NCI-H2171 treated with DMSO at 0.1 percent for 48 hours (cell line): Measurements from ENCODE around the gene FSTL5.

ENCODE experiments used
- DNase-seq: peaks from one replicate; lab custom pipeline; 2025; lab: John Stamatoyannopoulos, UW

FSTL5 gene

DNA sequence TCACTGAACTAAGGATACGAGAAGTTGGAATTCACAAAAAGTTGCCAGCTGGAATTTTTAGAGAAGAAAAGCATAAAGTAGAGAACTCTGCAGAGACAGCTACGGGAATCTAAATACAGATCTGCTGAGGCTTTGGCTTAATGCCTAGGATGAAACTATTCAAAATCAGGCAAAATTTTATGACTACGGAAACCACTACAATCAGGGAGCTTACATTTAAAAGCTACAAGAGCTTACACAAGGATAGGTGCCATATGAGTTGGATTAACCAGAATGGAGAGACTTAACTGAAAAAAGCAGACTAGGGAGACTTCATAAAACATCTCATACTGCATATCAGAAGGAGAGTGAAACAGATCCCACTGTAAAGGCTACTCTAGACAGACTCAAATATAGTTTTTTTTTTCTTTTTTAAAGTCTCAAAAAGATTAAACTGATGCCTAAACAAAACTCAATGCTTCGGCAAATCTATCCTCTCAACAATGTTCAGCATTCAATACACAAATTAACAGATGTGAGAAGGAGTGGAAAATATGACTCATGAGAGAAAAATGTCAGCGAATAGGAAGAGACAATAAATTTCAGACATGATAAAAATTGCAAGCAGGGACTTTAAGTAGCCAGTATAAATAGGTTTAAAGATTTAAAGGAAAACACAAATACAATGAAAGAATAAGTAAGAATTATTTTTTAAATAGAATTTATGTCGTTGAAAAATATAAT lies 586.1 kb downstream of the FSTL5 start:
- DNase-seq = no peak

- no peak for DNase-seq
Measured at GRCh38 chr4:161573836-161574235, 590.0 kb downstream of the FSTL5 start.

- no peak for DNase-seq
Measured at GRCh38 chr4:161564230-161564834, 599.5 kb downstream of the FSTL5 start.

DNA sequence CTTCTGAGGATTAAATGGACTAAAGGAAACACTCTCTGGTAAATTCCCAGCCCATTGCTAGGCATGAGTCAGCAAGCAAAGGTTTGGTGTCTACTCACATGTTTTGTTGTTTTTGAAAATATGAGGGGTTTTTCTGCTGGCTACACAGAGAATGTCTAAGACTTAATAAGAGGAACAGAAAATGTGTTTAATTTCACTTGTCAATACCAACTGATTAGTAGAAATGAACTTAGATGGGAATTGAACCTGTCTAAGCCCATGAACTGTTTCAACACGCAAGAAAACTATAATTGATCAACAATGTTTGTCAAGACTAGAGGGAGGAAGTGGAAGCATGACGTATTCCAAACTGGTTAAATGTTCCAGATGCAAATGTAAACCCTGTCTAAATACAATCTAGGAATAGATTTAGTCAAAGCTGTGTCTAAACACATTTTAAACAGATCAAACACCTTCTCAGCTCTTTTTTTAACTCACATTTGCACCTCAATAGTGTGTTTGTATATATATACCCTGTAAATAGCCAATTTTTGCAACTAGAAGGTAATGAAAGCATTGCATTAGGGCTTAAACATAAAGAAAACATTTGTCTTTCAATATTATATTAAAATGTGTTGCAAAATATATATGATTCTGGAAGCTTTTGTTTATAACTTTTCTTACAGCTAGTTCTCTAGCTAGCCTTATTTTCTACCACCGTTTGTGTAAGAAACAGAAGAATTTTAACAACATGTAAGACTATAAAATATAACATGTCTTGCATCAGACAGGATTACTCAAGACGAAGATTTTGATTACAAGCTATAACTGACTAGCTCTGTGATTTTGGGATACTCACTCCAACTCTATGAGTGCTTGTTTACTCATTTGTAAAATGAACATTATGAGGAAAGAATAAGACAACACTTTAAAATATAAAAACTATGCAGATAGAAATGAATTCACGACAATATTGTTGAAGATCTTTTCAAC lies 607.8 kb downstream of the FSTL5 start:
- DNase-seq = no peak

DNA sequence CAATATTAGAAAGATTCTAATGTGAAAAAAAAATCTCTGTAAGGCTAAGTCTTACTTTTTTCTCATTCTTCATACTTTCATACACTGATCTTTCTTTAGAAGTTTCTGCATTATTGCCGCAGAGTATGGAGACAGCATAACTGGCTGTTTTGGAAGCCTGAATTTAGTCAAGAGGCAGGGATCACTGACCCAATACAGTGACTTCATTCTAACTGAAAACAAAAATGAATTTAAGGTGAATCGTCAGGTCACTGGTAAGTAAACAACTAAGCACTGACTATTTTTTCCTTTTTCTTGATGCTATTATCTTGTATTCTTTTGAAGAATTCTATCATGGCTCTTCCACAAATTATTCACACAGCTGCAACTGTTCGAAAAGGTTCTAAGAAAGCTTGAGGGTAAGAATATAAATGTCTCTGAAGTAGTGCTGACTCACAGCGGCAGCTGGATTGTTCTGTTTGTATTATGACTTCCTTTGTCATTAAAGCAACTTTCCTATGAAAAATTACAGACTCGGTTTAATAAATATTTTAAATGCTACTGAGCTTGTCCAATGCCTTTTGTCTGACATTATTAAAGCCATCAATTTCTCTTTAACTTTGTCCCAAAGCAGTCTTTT lies 609.3 kb downstream of the FSTL5 start:
- DNase-seq = no peak

DNA sequence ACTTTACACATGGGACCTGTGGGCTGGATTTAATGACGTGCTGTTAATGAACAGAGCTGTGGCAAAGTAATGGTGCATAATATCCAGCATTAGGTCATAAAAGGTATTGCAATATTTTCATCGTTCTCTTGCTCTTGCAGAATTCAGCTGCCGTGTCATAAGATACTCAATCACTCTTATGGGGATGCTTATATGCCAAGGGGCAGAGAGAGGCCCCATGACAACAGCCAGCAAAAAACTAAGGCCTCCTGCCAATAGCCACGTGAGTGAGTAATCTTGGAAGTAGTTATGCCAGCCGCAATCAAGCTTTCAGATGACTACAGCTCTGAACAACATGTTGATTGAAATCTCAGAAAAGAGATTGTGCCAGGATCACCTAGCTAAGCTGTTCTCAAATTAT lies 616.9 kb downstream of the FSTL5 start:
- no peak for DNase-seq

- DNase-seq = no peak
Measured at GRCh38 chr4:161540265-161540664, 623.5 kb downstream of the FSTL5 start.

DNA sequence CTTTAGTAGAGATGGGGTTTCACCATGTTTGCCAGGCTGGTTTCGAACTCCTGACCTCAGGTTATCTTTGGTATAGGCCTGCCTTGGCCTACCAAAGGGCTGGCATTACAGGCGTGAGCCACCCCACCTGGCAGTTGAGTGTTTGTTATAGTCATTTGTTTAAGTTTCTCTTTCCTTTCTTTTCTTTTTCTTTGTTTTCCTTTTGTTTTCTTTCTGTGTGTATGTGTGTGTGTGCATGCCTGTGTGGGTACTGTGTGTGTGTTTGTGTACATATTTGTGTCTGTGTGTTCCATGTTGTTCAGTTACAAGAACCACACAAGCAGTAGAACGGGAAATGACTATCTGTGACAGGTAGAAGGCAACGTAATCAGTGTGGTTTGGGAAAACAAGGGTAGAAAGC lies 624.9 kb downstream of the FSTL5 start:
- DNase-seq = no peak

- no peak for DNase-seq
Measured at GRCh38 chr4:161530710-161531109, 633.1 kb downstream of the FSTL5 start.

DNA sequence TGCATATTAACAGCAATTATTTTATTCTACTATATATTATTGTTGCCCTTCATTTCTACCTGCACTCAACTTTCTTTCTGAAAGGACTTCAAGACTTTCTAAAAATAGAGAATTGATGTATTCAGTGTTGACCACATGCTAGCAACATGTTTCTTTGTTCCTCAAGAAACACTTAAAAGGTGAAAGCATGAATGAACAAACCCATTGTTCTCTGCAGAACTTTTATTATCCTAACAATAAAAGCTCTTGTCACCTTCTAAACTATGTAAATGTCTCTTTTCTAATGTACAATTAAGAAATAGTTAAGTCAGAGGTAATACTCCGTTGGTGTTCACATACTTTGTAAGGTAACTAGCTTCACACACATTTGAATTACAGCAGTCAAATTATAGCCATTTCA lies 638.7 kb downstream of the FSTL5 start:
- no peak for DNase-seq

DNA sequence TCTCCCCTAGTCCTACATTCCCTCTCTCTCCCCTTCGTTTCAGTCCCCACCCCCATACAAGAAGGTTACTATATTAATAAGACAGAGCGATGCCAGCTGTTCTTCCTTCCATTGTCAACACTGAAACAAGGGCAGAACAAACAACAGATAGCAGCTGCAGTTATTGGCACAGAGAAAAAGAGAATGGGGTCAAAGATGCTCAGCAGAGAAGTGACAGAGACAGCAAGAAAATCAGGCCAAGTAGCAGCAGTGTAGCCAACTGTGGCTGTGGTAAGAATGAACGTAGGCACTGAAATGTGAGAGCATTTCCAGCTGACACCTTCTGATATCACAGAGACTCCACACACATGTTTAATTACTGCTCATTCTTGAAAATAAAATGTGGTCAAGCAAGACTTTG lies 641.8 kb downstream of the FSTL5 start:
- peak; percentile 80 for DNase-seq

GRCh38 chr4:161519611-161520010 lies 644.2 kb downstream of the FSTL5 start:
- DNase-seq = no peak

- no peak for DNase-seq
Measured at GRCh38 chr4:161517941-161518340, 645.9 kb downstream of the FSTL5 start.

DNA sequence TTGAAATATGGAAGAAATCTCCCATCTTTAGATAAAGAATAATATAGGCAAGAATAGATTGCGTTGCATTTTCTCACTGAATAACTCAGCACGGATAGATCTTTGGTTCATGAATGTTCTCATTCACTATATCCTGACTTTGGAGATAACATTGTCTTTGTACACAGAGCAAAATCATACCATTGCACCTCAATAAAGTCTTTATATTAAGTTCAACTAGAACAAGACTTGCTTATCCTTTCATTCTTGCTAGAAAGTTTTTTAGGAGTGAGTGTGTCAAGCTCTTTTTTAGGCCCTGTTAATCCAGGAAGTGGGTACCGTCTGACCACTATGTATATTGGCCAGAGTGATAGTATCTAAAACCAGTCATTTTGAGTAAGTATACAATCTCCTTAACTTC lies 658.7 kb downstream of the FSTL5 start:
- DNase-seq = no peak

DNA sequence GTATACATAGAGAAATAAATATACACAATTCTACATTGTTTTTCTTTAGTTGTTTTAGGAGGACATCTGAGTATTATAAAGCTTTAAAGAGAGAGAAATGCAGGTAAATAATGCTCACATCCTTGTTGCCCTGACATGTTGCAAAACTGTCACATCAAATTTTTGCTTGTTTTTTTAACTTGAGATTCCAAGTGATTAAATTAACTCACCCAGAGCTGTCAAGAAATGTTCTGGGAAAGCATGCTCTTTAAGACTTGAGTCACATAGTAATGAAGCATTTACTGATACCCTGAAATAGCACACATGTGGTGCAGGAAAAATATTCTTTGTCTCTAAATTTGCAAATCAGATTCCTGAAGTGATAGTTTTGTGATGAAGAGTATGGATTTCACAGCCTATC lies 665.6 kb downstream of the FSTL5 start:
- no peak for DNase-seq

GRCh38 chr4:161486461-161486860 lies 677.3 kb downstream of the FSTL5 start:
- DNase-seq = no peak

- no peak for DNase-seq
Measured at GRCh38 chr4:161466316-161466715, 697.5 kb downstream of the FSTL5 start.

DNA sequence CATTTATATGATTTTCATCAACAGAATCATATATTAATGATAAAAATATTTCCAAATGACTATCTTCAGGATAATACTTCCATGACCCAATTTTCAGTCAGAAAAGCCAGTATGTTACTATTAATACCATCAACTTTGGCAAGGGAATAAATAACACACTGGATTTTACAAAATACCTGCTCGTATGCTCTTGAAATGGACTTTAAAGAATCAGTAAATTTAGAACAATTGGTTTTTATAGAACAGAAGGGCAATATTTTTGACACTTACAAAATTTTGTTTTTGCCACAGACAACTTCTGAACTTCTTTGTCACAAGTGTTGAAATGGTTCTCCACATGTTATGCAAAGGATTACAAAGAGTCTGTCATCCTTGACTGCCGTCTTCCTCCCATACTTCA lies 700.4 kb downstream of the FSTL5 start:
- no peak for DNase-seq

DNA sequence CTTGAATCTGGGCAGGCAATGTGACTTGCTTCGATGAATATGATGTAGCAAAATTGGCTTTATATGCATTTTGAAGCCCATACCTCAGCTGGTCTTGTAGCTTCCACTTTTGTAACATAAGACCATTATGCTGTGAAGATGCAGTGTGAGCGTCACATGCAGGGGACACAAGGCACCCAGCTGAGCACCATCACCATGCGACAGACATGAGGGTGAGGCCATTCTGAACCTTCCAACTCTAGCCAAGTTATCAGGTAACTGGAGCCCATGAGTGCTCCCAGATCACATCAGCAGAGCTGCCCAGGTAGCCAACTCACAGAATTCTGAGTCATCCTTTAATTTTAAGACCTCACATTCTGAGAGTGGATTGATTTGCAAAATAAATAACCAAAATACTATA lies 705.9 kb downstream of the FSTL5 start:
- no peak for DNase-seq

- DNase-seq = no peak
Measured at GRCh38 chr4:161457311-161457710, 706.5 kb downstream of the FSTL5 start.

DNA sequence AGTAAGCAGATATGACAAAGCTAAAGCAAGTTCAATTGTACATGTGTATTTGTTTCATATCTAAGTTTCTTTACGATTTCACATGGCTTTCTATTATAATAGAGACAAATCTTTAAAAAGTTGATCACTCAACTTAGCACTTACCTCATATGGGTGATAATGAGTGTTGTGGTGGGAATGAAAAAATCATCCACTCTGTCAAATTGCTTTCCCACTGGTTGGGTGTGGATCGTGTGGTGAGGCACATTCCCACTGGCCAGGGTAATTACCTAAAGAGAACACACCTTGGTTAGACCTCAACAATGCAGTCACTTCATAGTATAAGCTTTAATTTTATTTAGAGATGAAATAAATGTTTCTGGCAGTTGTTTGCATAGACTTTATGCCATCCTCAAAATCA lies 708.9 kb downstream of the FSTL5 start:
- no peak for DNase-seq

DNA sequence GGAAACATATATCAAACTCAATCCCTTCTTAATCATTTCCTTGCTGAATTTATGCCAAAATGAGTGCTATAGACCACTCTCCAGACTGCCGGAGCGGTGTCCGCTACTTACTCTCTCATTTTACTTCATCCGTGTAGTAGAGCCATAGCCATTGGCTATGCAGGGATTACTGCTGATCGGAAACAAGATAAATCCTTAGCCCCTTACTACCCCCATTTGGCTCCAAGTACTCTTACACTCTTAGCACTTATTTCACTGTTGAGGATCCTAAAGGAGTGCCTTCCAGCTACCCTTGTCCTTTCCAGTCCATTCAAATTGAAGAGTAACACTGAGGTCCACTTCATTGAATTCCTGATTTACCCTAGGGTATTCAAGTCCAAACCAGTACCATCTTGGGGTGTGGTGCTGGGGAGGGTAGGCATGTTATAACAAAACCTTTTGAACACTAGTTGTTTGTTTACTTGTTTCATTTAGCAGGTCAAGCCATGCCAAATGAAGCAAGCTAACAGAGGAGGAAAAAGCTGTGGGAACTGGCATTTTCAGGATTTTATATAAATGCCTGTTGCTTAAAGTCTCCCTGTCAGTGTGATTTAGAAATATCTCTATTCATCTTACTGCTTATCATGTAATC lies 715.1 kb downstream of the FSTL5 start:
- DNase-seq = no peak
